HG02610 (cell line): ENCODE measurements around the gene IGFALS.

Experiments used
- ATAC-seq: cut with Tn5 transposase; IDR thresholded peaks from one replicate; pipeline ENCODE4 v1.9.1; 2021; ENCODE audit warnings: mild to moderate bottlenecking, moderate library complexity; ENCODE audit not compliant: unreplicated experiment

IGFALS gene

GRCh38 chr16:1745900-1746692 lies 47.4 kb downstream of the IGFALS start:
- no peak for ATAC-seq

- no peak for ATAC-seq
These were observed 48.2 kb downstream of the IGFALS start for GRCh38 chr16:1745181-1745899.

- ATAC-seq = no peak
These were observed 49.1 kb downstream of the IGFALS start for GRCh38 chr16:1744338-1744840.

GRCh38 chr16:1743376-1744337 lies 49.8 kb downstream of the IGFALS start:
- ATAC-seq = no peak

- no peak for ATAC-seq
These were observed 51.8 kb downstream of the IGFALS start for GRCh38 chr16:1741553-1742165.

GRCh38 chr16:1740781-1741490 lies 52.6 kb downstream of the IGFALS start:
- no peak for ATAC-seq
